GM23248 (cell line): ENCODE measurements around the gene PHLDB1. TPM values are rescaled to one million over a fixed set of nuclear protein-coding genes. Genes with fewer than 3 reads are reported as not detected.

Source experiments
- DNase-seq: peaks from one replicate; pipeline ENCODE4 v3.0.0-alpha.2; 2015
- H2AFZ ChIP-seq: fragments of 200-600 bp; sonication (generic); 2 replicates; pipeline ENCODE4 v1.6.1; 2016; ENCODE audit warnings: antibody characterized with exemption
- H3F3A ChIP-seq: fragments of 200-600 bp; sonication (generic); 2 replicates; pipeline ENCODE4 v1.6.1; 2016; ENCODE audit warnings: mild to moderate bottlenecking, antibody characterized with exemption, mixed run types; ENCODE audit not compliant: insufficient read depth
- H3K27ac ChIP-seq: fragments of 200-600 bp; sonication (generic); 2 replicates; pipeline ENCODE4 v1.5.1; 2016; ENCODE audit warnings: mild to moderate bottlenecking
- H3K27me3 ChIP-seq: fragments of 200-600 bp; sonication (generic); replicated peaks from 2 replicates; pipeline ENCODE4 v1.6.1; 2016; ENCODE audit warnings: mild to moderate bottlenecking; ENCODE audit not compliant: insufficient read depth
- H3K36me3 ChIP-seq: fragments of 200-600 bp; sonication (generic); 2 replicates; pipeline ENCODE4 v1.6.1; 2016; ENCODE audit warnings: low read depth, mild to moderate bottlenecking
- H3K4me1 ChIP-seq: fragments of 200-600 bp; sonication (generic); 2 replicates; pipeline ENCODE4 v1.6.1; 2016; ENCODE audit warnings: mild to moderate bottlenecking; ENCODE audit not compliant: insufficient read depth
- H3K4me2 ChIP-seq: fragments of 200-600 bp; sonication (generic); one replicate; pipeline ENCODE4 v1.6.1; 2016; ENCODE audit warnings: mild to moderate bottlenecking; ENCODE audit not compliant: unreplicated experiment
- H3K4me3 ChIP-seq: fragments of 200-600 bp; sonication (generic); 2 replicates; pipeline ENCODE4 v1.5.1; 2016; ENCODE audit warnings: mild to moderate bottlenecking
- H3K79me2 ChIP-seq: fragments of 200-600 bp; sonication (generic); 2 replicates; pipeline ENCODE4 v1.6.1; 2016; ENCODE audit warnings: mild to moderate bottlenecking; ENCODE audit not compliant: insufficient read depth
- H3K9ac ChIP-seq: fragments of 200-600 bp; sonication (generic); 2 replicates; pipeline ENCODE4 v1.6.1; 2016; ENCODE audit warnings: mild to moderate bottlenecking
- H3K9me2 ChIP-seq: fragments of 200-600 bp; sonication (generic); 2 replicates; pipeline ENCODE4 v1.6.1; 2016; ENCODE audit warnings: mixed run types, mild to moderate bottlenecking, moderate library complexity; ENCODE audit not compliant: insufficient read depth
- H3K9me3 ChIP-seq: fragments of 200-600 bp; sonication (generic); one replicate; pipeline ENCODE4 v1.6.1; 2017; ENCODE audit warnings: low read depth
- H4K20me1 ChIP-seq: fragments of 200-600 bp; sonication (generic); 2 replicates; pipeline ENCODE4 v1.6.0; 2016; ENCODE audit not compliant: insufficient read depth
- EZH2 ChIP-seq: fragments of 200-600 bp; sonication (generic); IDR thresholded peaks from 2 replicates; pipeline ENCODE4 v1.6.1; 2018; ENCODE audit warnings: antibody characterized with exemption, mild to moderate bottlenecking; ENCODE audit not compliant: insufficient read depth, poor library complexity, severe bottlenecking
- EZH2phosphoT487 ChIP-seq: fragments of 200-600 bp; sonication (generic); IDR thresholded peaks from 2 replicates; pipeline ENCODE4 v1.6.1; 2018; ENCODE audit warnings: antibody characterized with exemption, moderate library complexity, mild to moderate bottlenecking, low read depth; ENCODE audit not compliant: insufficient read depth
- WGBS, 2 experiments: methylation state at CpG; one replicate each; pipeline ENCODE4 v1.1.6; 2015 to 2017; ENCODE audit warnings: low lambda C conversion rate in 2 of 2, low coverage in 1 of 2; ENCODE audit errors: missing lambda C conversion rate in 2 of 2; 5-methylcytosine and 5-hydroxymethylcytosine counted together
- in situ Hi-C: fragments of 300-500 bp; cut with MboI; formaldehyde crosslinking; loops from 2 replicates; pipeline ENCODE4 v1.15.0; 2020
- polyA plus RNA-seq: library from polyadenylated mRNA; unstranded; fragments of >200 nt; fragmentation: Nextera tagmentation; extraction: Ambion mirVana; gene quantifications from 2 replicates; pipeline ENCODE4 v1.2.1, GENCODE V29; 2016
- total RNA-seq: library from RNA; depleted of rRNA; stranded (reverse); fragments of >200 nt; shearing (Covaris generic); gene quantifications from 2 replicates; pipeline ENCODE4 v1.2.3, GENCODE V29; 2014

PHLDB1 gene
- total and polyA plus RNA-seq, 2 experiments from 2014 or later, result 91.7 to 102 TPM

GRCh38 chr11:118658429-118659313, 51.3 kb downstream of the PHLDB1 start:
- H3K4me1 ChIP-seq, result no peaks in the 10 kb centered on the region
- peak; percentile 48 for DNase-seq
- H3K27me3 ChIP-seq, result no peaks in the 10 kb centered on the region
- H3K27ac ChIP-seq, result no peak overlapping the region
- no peaks in the 10 kb centered on the region for H3K79me2 ChIP-seq
- no peak for TF ChIP-seq EZH2phosphoT487
- no peak overlapping the region for H3K4me3 ChIP-seq
- no peaks in the 10 kb centered on the region for H4K20me1 ChIP-seq
- H3K9me3 ChIP-seq, result no peaks in the 10 kb centered on the region
- H3K4me2 ChIP-seq, result no peak overlapping the region
- 57 to 58% methylated on average over 14 to 16 of the region's 16 CpGs for WGBS, 2 experiments
- H2AFZ ChIP-seq, result no peak overlapping the region
- H3F3A ChIP-seq, result peaks cover 43% of the 10 kb centered on the region; the same call in 1 of the 2 replicates
- peaks cover 37% of the 10 kb centered on the region for H3K36me3 ChIP-seq
- peak overlapping the region; percentile 28; the same call in 1 of the 2 replicates for H3K9ac ChIP-seq
- H3K9me2 ChIP-seq, result no peaks in the 10 kb centered on the region
- in situ Hi-C loops, result no loop called here

- WGBS, 2 experiments, result 16% methylated on average over 22 to 26 of the region's 26 CpGs
- no peak overlapping the region for H3K27ac ChIP-seq
- DNase-seq, result peak; percentile 91
These were observed 52.0 kb downstream of the PHLDB1 start for GRCh38 chr11:118659314-118659952.

GRCh38 chr11:118659953-118660680, 52.7 kb downstream of the PHLDB1 start:
- Histone ChIP-seq H3K4me3 (no peak overlapping the region), H3K4me2 (no peak overlapping the region), H3K27ac (no peak overlapping the region), H3K9ac (no peak overlapping the region), H3K4me1 (no peaks in the 10 kb centered on the region), H3F3A (peaks cover 33% of the 10 kb centered on the region; the same call in 1 of the 2 replicates), H3K79me2 (no peaks in the 10 kb centered on the region), H4K20me1 (no peaks in the 10 kb centered on the region), H2AFZ (no peak overlapping the region), H3K9me2 (no peaks in the 10 kb centered on the region), H3K9me3 (no peaks in the 10 kb centered on the region), H3K27me3 (no peaks in the 10 kb centered on the region), H3K36me3 (peaks cover 25% of the 10 kb centered on the region)
- TF ChIP-seq EZH2phosphoT487, result no peak
- no peak for TF ChIP-seq EZH2
- in situ Hi-C loops, result no loop called here
- no peak for DNase-seq
- 62 to 64% methylated on average over 14 of the region's 14 CpGs for WGBS, 2 experiments

More at GRCh38 chr11:118659314-118659952, 52.0 kb downstream of the PHLDB1 start:
- Histone ChIP-seq H2AFZ (no peak overlapping the region), H3F3A (peaks cover 40% of the 10 kb centered on the region; the same call in 1 of the 2 replicates), H3K9ac (peak overlapping the region; percentile 28; the same call in 1 of the 2 replicates), H3K9me3 (no peaks in the 10 kb centered on the region), H3K4me1 (no peaks in the 10 kb centered on the region), H3K36me3 (peaks cover 30% of the 10 kb centered on the region), H3K4me2 (no peak overlapping the region), H3K79me2 (no peaks in the 10 kb centered on the region), H4K20me1 (no peaks in the 10 kb centered on the region), H3K4me3 (no peak overlapping the region), H3K27me3 (no peaks in the 10 kb centered on the region), H3K9me2 (no peaks in the 10 kb centered on the region)
- in situ Hi-C loops, result no loop called here
- TF ChIP-seq EZH2phosphoT487, result no peak
- no peak for TF ChIP-seq EZH2
